GM12865 (cell line): ENCODE measurements around the gene ARMH3.

Experiments used
- DNase-seq: peaks from one replicate; pipeline ENCODE4 v3.0.0; 2010; ENCODE audit warnings: low read depth
- H3K4me3 ChIP-seq: 2 replicates; pipeline ENCODE4 v1.5.1; 2011; ENCODE audit warnings: mild to moderate bottlenecking, low read depth, low read length, control low read depth
- CTCF ChIP-seq: IDR thresholded peaks from 2 replicates; pipeline ENCODE4 v1.5.1; 2011; ENCODE audit warnings: low read length, control low read depth, low read depth, inconsistent platforms; ENCODE audit not compliant: insufficient read depth; ENCODE audit errors: missing control alignments

ARMH3 gene

DNA sequence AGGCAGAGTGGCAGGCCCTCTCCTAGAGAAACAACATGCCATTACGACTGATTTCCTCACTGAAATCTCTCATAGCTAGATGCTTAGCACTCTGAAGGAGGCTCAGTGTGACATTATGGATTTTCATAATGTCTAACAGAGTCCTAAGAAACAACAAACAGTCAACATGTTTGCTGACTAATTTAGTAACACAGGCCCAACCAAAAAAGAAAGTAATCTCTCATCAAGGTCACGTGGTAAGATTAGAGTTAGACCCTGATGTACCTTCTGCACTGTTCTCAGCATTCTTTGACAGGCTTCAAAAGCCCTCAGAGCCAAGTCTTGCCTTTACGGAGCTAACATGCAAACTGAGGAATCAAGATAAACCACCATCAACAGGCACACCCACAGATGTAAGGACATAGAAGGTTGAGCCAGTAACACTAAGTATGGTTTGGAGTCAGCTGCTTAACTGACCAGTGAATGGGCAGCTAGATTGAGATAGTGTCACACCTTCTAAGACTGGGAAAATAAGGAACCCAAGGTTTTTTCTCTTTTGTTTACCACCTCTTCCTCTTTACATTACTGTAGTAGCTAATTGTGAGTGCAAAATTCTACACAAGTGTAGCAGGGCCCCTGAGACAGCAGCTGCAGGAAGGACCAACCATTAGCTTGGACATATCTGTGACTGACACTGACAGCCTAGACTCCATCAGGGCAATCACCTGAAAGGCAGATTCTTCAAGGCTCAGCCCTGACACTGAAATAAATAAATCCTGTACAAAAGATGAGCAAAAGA is 197.1 kb downstream of the ARMH3 start:
- TF ChIP-seq CTCF = no peak
- DNase-seq = peak; percentile 80
- H3K4me3 ChIP-seq = peak overlapping the region; percentile 44

DNA sequence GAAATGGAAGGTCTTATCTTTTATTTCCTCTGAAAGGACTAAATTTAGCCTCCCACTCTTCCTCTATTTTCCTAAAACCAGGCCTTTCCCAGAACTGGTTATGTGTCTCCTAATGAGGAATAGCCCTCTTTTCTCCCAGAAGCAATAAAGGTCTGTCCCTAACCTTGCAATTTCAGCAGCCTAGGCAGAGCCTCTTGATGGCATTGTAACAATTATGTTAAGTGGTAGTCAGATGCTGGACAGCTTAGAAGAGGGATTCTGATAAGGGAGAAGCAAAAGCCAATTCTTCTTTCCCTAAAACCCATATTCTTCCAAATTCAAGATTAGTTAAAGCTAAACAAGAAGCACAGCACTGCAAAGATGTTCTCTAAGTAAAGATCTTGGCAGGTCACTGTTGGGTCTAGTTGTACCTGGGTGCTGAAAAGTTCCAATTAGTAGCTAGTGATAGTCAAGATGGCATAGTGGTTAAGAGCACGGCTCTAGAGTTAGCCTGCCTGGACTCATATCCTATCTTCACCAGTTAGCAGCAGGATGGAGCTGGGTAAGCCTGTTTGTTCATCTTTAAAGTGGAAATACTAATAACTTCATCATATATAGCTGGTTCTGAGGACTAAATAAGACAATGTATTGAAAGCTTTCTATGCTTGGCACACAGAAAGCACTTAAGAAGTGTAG is 198.0 kb downstream of the ARMH3 start:
- H3K4me3 ChIP-seq = peak overlapping the region; percentile 44
- no peak for TF ChIP-seq CTCF
- DNase-seq = no peak

DNA sequence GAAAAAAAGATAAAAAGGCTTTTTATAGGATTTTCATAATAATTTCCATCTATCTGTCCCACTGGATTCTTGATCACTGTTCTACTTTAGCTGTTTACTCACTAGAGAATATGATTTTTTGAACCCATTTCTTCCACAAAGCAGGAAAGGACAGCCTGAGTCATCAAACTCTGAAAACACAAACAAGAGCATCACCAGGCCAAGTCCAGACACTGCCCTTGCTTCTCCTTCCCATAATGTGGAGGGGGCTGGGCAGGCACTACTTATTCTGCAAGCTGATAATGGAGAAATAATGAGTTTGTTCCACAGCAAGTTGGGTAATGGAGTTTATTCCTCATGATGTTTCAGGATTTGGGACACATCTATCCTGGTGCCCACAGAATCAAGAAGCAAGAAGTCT is 199.3 kb downstream of the ARMH3 start:
- no peak for TF ChIP-seq CTCF
- no peak for DNase-seq

DNA sequence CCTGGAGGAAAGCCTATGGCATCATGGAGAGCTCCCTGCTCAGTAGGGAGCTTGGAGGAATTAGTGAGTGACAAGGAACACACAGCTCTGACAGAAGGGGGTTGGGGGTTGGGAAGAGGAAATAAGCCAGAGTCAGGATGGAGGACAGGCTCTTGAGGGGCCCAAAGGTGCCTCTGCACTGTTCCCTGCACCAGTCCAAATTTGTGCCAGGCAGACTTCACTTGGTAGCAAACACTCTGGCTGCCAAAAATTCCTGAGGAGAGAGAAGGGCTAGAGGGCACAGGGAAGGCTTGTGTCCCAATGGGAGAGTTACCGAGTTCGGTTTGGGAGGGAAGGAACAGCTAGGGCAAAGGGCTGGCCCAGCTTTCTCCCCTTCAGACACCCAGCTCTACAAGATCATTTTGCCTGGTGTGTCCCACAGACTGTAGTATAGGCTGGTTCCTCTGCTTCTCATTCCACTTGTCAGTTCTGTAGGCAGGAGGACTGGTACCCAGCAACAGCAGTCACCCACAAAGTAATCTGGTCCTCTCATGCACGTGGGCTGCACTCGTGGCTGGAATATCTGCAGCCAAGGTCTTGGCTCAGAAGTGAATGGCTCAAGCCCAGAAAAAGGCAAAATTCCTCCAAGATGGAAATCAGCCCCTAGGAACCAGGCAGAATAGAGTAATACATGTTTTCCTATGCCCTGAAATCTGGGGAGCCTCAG is 204.4 kb downstream of the ARMH3 start:
- no peak for TF ChIP-seq CTCF

More for the DNA sequence above, 199.3 kb downstream of the ARMH3 start:
- H3K4me3 ChIP-seq = no peak overlapping the region

GRCh38 chr10:101850749-101851148 is 205.2 kb downstream of the ARMH3 start:
- no peak for TF ChIP-seq CTCF
- DNase-seq = no peak
- no peak overlapping the region for H3K4me3 ChIP-seq

More for the DNA sequence above, 204.4 kb downstream of the ARMH3 start:
- no peak overlapping the region for H3K4me3 ChIP-seq
- no peak for DNase-seq

- no peak overlapping the region for H3K4me3 ChIP-seq
- no peak for TF ChIP-seq CTCF
- no peak for DNase-seq
Observed at GRCh38 chr10:101848894-101849351, 207.1 kb downstream of the ARMH3 start.
